Heart left ventricle (tissue), 16 donors: Measurements from ENCODE around the gene TFDP1. TPM values are rescaled to one million over a fixed set of nuclear protein-coding genes. Genes with fewer than 3 reads are reported as not detected.
A peak's percentile ranks its signal among the peaks of the same experiment; 100 is the strongest.

Source experiments
- ATAC-seq, 4 donors: fragments of 200-7000 bp; cut with Tn5 transposase; one replicate each; pipeline ENCODE4 v1.9.1; 2020 to 2022; ENCODE audit warnings: moderate library complexity in 4 of 4, mild to moderate bottlenecking in 3 of 4, moderate number of reproducible peaks in 1 of 4
- DNase-seq, 5 donors: peaks; one replicate each; pipeline ENCODE4 v3.0.0-alpha.2; 2020
- H3K27ac ChIP-seq, 12 donors: fragments of 200-600 bp; sonication (generic) in 4 of 12; one replicate each; pipeline versions ENCODE4 v1.5.0 to v1.8.0; 2016 to 2022; ENCODE audit warnings: mild to moderate bottlenecking in 2 of 12
- H3K27me3 ChIP-seq, 9 donors: fragments of 200-600 bp; sonication (generic) in 2 of 9; one replicate each; pipeline versions ENCODE4 v1.5.1 to v1.8.0; 2016 to 2022; ENCODE audit warnings: mild to moderate bottlenecking in 3 of 9
- H3K36me3 ChIP-seq, 9 donors: fragments of 200-600 bp; sonication (generic) in 2 of 9; one replicate each; pipeline versions ENCODE4 v1.5.0 to v1.8.0; 2018 to 2022; ENCODE audit warnings: mild to moderate bottlenecking in 2 of 9
- H3K4me1 ChIP-seq, 12 donors: fragments of 200-600 bp; sonication (generic) in 4 of 12; one replicate each; pipeline versions ENCODE4 v1.5.0 to v1.8.0; 2016 to 2022; ENCODE audit warnings: mild to moderate bottlenecking in 3 of 12
- H3K4me3 ChIP-seq, 12 donors: fragments of 200-600 bp; sonication (generic) in 4 of 12; one replicate each; pipeline versions ENCODE4 v1.5.0 to v1.8.0; 2017 to 2022; ENCODE audit warnings: mild to moderate bottlenecking in 9 of 12, moderate library complexity in 4 of 12
- H3K9me3 ChIP-seq, 12 donors: fragments of 200-600 bp; sonication (generic) in 4 of 12; one replicate each; pipeline versions ENCODE4 v1.5.0 to v1.8.0; 2016 to 2022; ENCODE audit warnings: mild to moderate bottlenecking in 1 of 12
- POLR2A ChIP-seq, 2 donors: fragments of 450-650 bp; IDR thresholded peaks; one replicate each; pipeline ENCODE4 v1.6.1; 2017; ENCODE audit warnings: antibody characterized with exemption in 2 of 2, mild to moderate bottlenecking in 2 of 2, moderate library complexity in 2 of 2
- WGBS, 4 donors: extraction: QIAGEN DNeasy Blood & Tissue Kit in 2 of 4; methylation state at CpG; one replicate each; pipeline versions ENCODE4 v1.1.5 to v1.1.7; 2013 to 2018; 5-methylcytosine and 5-hydroxymethylcytosine counted together
- intact Hi-C, 10 donors: fragments of 100-400 bp; cut with DNase I; formaldehyde crosslinking; loops; one replicate each; pipeline versions ENCODE4 v1.11.1 to v1.14.2; 2022
- polyA plus RNA-seq, 2 donors: library from polyadenylated mRNA; stranded (reverse); fragments of 200-250 nt; gene quantifications; one replicate each; pipeline ENCODE4 v1.2.3, GENCODE V29; 2013
- total RNA-seq, 9 donors: library from RNA; depleted of rRNA in 2 of 9; stranded (reverse); fragments of >200 nt in 2 of 9; fragmentation: NEBNext Ultra II Directional in 3 of 9; extraction: Animal tissue kit (Norgen Biotek cat#: 25700) in 3 of 9; gene quantifications; one replicate each; pipeline versions ENCODE4 v1.1.0 to v1.2.4, GENCODE V29; 2016 to 2023
- TF ChIP-seq, protein P1 (sequence below), 12 donors: fragments of 200-600 bp; sonication (generic) in 4 of 12; IDR thresholded peaks; one replicate each; pipeline versions ENCODE4 v1.5.0 to v1.8.0; 2018 to 2022; ENCODE audit warnings: antibody characterized with exemption in 12 of 12, mild to moderate bottlenecking in 5 of 12
- donor health status: ischemic (EF 13 %, LVEDD 7.1; RV severe dilation, severe dysfunction).
- donor health status: healthy with polysubstance abuse.
- donor health status: DM: no; HTN: yes; CAD: no.
- donor health status: DM: no; HTN: no; CAD: no.
- donor health status: ischemic (EF 25% LVEDD 6.9; RV normal size, moderate dysfunction).
- donor health status: ischemic (EF 25% LVEDD 5.7; RV mildly dilated, moderate dysfunction).
- donor health status: healthy.
- donor health status: DM: yes; HTN: yes; CAD: no.
- donor health status: ischemic (EF 35%, LVEDD 5.7; RV mildly dilated, moderate dysfunction).
- donor health status: nonischemic (EF 11% LVEDD 7.7; RV severe dilation, severe dysfunction).
- donor health status: DM: yes; HTN: yes; CAD: no.
- donor health status: PGD.
- donor health status: ischemic (EF 29% LVEDD 5.4; RV normal size, mild dysfunction).
- donor health status: nonischemic (EF 23%, LVEDD 6.1; RV moderate dilation, normal function).

The TFDP1 gene
- total and polyA plus RNA-seq, 11 donors, result 19.7 to 50.3 (median 44.3) TPM

DNA sequence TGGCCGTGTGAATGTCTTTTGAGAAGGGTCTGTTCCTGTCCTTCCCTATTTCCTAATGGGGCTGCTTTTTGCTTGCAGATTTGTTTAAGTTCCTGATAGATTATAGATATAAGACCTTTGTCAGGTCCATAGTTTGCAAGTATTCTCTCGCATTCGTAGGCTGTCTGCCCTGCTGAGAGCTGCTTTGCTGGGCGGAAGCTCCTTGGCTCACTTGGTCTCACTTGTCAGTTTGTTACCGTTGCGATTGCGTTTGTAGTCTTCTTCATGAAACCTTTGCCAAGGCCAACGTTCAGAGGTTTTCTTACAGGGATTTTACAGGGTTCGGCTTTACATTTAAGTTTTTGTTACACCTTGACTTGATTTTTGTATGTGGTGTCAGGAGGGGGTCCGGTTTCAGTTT, 44.0 kb upstream of the TFDP1 start:
- TF ChIP-seq, protein P1, sequence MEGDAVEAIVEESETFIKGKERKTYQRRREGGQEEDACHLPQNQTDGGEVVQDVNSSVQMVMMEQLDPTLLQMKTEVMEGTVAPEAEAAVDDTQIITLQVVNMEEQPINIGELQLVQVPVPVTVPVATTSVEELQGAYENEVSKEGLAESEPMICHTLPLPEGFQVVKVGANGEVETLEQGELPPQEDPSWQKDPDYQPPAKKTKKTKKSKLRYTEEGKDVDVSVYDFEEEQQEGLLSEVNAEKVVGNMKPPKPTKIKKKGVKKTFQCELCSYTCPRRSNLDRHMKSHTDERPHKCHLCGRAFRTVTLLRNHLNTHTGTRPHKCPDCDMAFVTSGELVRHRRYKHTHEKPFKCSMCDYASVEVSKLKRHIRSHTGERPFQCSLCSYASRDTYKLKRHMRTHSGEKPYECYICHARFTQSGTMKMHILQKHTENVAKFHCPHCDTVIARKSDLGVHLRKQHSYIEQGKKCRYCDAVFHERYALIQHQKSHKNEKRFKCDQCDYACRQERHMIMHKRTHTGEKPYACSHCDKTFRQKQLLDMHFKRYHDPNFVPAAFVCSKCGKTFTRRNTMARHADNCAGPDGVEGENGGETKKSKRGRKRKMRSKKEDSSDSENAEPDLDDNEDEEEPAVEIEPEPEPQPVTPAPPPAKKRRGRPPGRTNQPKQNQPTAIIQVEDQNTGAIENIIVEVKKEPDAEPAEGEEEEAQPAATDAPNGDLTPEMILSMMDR (IDR thresholded peaks at IDR 0.05), result no peak
- no peak for TF ChIP-seq POLR2A (IDR thresholded peaks at IDR 0.05)
- H3K4me1 ChIP-seq, result peaks cover 0 to 15% (median 7%) of the 10 kb centered on the region in 12 donors
- H3K4me3 ChIP-seq, result no peak overlapping the region
- no peak overlapping the region for H3K27ac ChIP-seq
- ATAC-seq, result no peak
- peaks cover 0 to 55% (median 31%) of the 10 kb centered on the region in 9 donors for H3K36me3 ChIP-seq
- intact Hi-C loops, result loop anchor here in 2 of 10 donors (5.0 to 10.0 kb wide), 2 partner anchors 46 to 48 kb away; partner anchors contain the start of gene DCUN1D2 (in 2 of the 2)
- 91 to 98% (median 94%) methylated on average over 10 of the region's 10 CpGs for WGBS, 4 donors
- DNase-seq, result no peak
- H3K9me3 ChIP-seq, result no peaks in the 10 kb centered on the region
- H3K27me3 ChIP-seq, result no peaks in the 10 kb centered on the region

DNA sequence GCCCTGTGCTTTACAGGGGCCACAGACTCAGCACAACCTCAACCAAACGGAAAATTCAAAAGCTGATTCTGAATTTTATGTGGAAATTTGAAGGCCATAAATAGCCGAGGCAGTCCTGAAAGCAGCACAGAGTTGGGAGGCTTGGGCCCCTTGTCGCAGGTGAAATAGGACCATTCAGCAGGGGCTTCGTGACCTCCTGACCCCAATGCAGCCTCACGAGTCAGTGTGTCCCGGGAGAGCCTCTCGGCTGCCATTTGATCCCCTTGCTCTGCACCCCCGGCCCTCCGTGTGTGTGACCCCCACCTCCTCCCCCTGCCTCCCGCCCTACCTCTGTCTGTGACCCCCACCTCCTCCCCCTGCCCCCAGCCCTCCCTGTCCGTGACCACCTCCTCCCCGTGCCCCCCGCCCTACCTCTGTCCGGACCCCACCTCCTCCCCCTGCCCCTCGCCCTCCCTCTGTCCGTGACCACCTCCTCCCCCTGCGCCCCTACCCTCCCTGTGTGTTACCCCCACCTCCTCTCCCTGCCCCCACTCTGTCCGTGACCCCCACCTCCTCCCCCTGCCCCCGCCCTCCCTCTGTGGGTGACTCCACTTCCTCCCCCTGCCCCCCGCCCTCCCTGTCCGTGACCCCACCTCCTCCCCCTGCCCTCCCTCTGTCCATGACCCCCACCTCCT, 41.7 kb upstream of the TFDP1 start:
- H3K4me3 ChIP-seq, result no peak overlapping the region
- no peaks in the 10 kb centered on the region for H3K9me3 ChIP-seq
- peak in 2 of 5 donors; percentile 12 to 23 for DNase-seq
- ATAC-seq, result no peak
- WGBS, 4 donors, result 81 to 95% (median 94%) methylated on average over 9 to 21 of the region's 21 CpGs
- peaks cover 0 to 44% (median 24%) of the 10 kb centered on the region in 9 donors for H3K36me3 ChIP-seq
- intact Hi-C loops, result loop anchor here in 2 of 10 donors (5.0 to 10.0 kb wide), 2 partner anchors 48 to 51 kb away; partner anchors contain the start of gene DCUN1D2 (in 2 of the 2)
- no peak overlapping the region for H3K27ac ChIP-seq
- H3K4me1 ChIP-seq, result peaks cover 0 to 39% (median 29%) of the 10 kb centered on the region in 12 donors
- no peaks in the 10 kb centered on the region for H3K27me3 ChIP-seq
- no peak for TF ChIP-seq POLR2A (IDR thresholded peaks at IDR 0.05)
- TF ChIP-seq, protein P1 (IDR thresholded peaks at IDR 0.05), result no peak

DNA sequence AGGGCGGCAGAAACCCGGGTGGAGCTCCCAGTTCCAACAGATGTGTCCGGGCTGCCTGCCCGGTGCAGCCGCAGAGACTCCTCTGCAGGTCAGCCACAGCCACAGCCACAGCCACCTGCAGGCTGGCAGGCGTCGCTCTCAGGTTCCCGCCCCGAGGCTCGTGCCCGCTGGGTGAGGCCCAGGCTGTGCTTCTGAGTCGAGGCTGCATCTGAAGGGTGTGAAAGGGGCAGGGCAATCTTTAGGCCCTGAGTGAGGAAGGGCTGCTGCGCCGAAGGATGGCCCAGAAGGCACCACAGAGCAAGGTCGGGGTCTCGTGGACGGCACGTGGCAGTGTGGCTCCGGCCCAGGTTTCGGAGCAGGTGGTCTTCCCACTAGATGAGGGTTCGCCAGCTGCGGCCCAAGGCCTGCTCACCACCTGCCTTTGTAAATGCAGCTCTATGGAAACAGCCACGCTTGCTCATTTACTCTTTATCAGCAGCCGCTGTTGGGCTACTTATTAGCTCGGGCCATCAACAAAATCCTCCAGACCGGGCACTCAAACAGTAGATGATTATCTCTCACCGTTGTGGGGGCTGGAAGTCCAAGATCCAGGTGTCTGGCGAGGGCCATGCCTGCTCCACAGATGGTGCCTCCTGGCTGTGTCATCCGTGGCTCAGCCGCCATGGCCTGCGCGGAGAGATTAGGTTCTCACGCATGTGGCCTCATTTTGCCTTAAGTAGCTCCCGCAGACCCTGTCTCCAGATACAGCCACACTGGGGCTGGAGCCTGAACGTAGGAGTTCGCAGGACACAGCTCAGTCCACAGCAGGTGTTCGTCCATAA, 40.3 kb upstream of the TFDP1 start:
- ATAC-seq (no peak), DNase-seq (peak in 1 of 5 donors; percentile 48)
- Histone ChIP-seq H3K4me1 (peaks cover 0 to 49% (median 37%) of the 10 kb centered on the region in 12 donors), H3K36me3 (peaks cover 0 to 43% (median 22%) of the 10 kb centered on the region in 9 donors), H3K27ac (no peak overlapping the region), H3K27me3 (no peaks in the 10 kb centered on the region), H3K4me3 (no peak overlapping the region), H3K9me3 (no peaks in the 10 kb centered on the region)
- 92 to 97% (median 93%) methylated on average over 33 to 37 of the region's 37 CpGs for WGBS, 4 donors
- intact Hi-C loops, result loop anchor here in 2 of 10 donors (5.0 to 10.0 kb wide), 2 partner anchors 49 to 52 kb away; partner anchors contain the start of gene DCUN1D2 (in 2 of the 2)
- no peak for TF ChIP-seq POLR2A (IDR thresholded peaks at IDR 0.05)
- TF ChIP-seq, protein P1 (IDR thresholded peaks at IDR 0.05), result no peak
